Lower lobe of right lung (tissue), 2 donors: ENCODE data around the gene PDCD2L. TPM values are rescaled to one million over a fixed set of nuclear protein-coding genes. Genes with fewer than 3 reads are reported as not detected.
"Not testable (repeated sequence)": the region's sequence is repeated elsewhere in the genome, so short reads cannot be mapped to it uniquely, and the experiment has no call there.

Experiments
- ATAC-seq, 2 donors: fragments of 200-7000 bp; cut with Tn5 transposase; one replicate each; pipeline ENCODE4 v1.9.1; 2020 to 2022; ENCODE audit warnings: mild to moderate bottlenecking in 2 of 2, moderate library complexity in 2 of 2
- DNase-seq: peaks from one replicate; pipeline ENCODE4 v3.0.0-alpha.2; 2020
- H3K27ac ChIP-seq: fragments of 200-600 bp; one replicate; pipeline ENCODE4 v1.8.0; 2022
- H3K27me3 ChIP-seq: fragments of 200-600 bp; one replicate; pipeline ENCODE4 v1.8.0; 2022; ENCODE audit warnings: low read depth
- H3K36me3 ChIP-seq: fragments of 200-600 bp; one replicate; pipeline ENCODE4 v1.8.0; 2022; ENCODE audit warnings: mild to moderate bottlenecking
- H3K4me1 ChIP-seq: fragments of 200-600 bp; one replicate; pipeline ENCODE4 v1.8.0; 2022
- H3K4me3 ChIP-seq: fragments of 200-600 bp; one replicate; pipeline ENCODE4 v1.8.0; 2022; ENCODE audit warnings: mild to moderate bottlenecking
- H3K9me3 ChIP-seq: fragments of 200-600 bp; one replicate; pipeline ENCODE4 v1.8.0; 2022
- intact Hi-C: fragments of 100-400 bp; cut with DNase I; formaldehyde crosslinking; loops from one replicate; pipeline ENCODE4 v1.11.0; 2022
- total RNA-seq: library from RNA; stranded (reverse); fragmentation: NEBNext Ultra II Directional; extraction: Animal tissue kit (Norgen Biotek cat#: 25700); gene quantifications from one replicate; pipeline ENCODE4 v1.2.1, GENCODE V29; 2021
- TF ChIP-seq, protein P1 (sequence below): fragments of 200-600 bp; IDR thresholded peaks from one replicate; pipeline ENCODE4 v1.8.0; 2022; ENCODE audit warnings: antibody characterized with exemption, mild to moderate bottlenecking
- donor health status: DM: no; HTN: yes; CAD: no; lungs with severe emphysema.

Gene PDCD2L
- total RNA-seq, 1 donor from 2014 or later, result 8.7 TPM

DNA sequence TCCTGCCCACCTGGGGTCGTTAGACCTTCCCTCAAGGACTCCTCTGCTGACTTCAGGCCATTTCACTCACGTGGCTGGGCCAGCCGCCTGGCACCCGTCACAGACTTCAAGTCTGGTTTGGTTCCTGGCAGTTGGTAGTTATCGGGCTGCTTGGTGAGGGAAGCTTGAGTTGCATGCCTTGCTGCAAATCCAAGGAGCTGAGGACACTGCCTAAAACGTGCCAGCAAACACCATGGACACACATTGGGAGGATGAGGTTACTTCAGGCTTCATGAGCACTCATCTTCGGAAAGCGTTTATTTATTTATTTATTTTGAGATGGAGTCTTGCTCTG is 36.6 kb upstream of the PDCD2L start:
- no peak for ATAC-seq
- Histone ChIP-seq H3K4me1 (peaks cover 27% of the 10 kb centered on the region), H3K4me3 (no peak overlapping the region), H3K27ac (no peak overlapping the region), H3K9me3 (no peaks in the 10 kb centered on the region), H3K36me3 (peaks cover 56% of the 10 kb centered on the region), H3K27me3 (no peaks in the 10 kb centered on the region)
- intact Hi-C loops, result no loop called here
- DNase-seq, result no peak
- TF ChIP-seq, protein P1, sequence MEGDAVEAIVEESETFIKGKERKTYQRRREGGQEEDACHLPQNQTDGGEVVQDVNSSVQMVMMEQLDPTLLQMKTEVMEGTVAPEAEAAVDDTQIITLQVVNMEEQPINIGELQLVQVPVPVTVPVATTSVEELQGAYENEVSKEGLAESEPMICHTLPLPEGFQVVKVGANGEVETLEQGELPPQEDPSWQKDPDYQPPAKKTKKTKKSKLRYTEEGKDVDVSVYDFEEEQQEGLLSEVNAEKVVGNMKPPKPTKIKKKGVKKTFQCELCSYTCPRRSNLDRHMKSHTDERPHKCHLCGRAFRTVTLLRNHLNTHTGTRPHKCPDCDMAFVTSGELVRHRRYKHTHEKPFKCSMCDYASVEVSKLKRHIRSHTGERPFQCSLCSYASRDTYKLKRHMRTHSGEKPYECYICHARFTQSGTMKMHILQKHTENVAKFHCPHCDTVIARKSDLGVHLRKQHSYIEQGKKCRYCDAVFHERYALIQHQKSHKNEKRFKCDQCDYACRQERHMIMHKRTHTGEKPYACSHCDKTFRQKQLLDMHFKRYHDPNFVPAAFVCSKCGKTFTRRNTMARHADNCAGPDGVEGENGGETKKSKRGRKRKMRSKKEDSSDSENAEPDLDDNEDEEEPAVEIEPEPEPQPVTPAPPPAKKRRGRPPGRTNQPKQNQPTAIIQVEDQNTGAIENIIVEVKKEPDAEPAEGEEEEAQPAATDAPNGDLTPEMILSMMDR, result no peak

DNA sequence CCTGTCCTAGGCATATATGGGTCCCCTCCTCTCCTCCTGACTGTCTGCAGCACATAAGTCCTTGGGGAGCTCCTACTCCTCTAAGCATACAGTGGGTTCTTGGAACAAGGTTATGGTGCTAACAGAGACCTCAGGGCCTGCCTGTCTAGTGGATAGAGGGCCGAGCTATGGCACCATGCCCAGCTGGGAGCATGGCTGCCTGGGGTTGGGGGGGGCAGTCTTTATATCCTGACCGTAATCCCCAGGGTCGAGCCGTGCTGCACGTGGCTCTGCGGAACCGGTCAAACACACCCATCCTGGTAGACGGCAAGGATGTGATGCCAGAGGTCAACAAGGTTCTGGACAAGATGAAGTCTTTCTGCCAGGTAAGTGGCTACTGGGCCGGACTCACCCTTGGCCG is 35.9 kb upstream of the PDCD2L start:
- intact Hi-C loops, result no loop called here
- no peak overlapping the region for H3K4me3 ChIP-seq
- peaks cover 27% of the 10 kb centered on the region for H3K4me1 ChIP-seq
- H3K9me3 ChIP-seq, result no peaks in the 10 kb centered on the region
- H3K27ac ChIP-seq, result no peak overlapping the region
- H3K27me3 ChIP-seq, result no peaks in the 10 kb centered on the region
- TF ChIP-seq, protein P1, result no peak
- DNase-seq, result no peak
- H3K36me3 ChIP-seq, result peaks cover 64% of the 10 kb centered on the region
- ATAC-seq, result no peak

DNA sequence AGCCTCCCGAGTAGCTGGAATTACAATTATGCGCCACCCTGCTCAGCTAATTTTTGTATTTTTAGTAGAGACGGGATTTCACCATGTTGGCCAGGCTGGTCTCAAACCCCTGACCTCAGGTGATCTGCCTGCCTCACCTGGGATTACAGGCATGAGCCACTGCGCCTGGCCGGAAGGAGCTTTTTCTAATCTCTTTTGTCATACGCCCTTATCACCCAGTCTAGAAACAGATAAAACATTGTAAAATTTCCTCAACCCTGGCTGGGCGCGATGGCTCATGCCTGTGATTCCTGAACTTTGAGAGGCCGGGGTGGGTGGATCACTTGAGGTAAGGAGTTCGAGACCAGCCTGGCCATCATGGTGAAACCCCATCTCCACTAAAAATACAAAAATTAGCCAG is 35.0 kb upstream of the PDCD2L start:
- ATAC-seq, H3K27me3 ChIP-seq, DNase-seq, intact Hi-C loops, H3K4me3 ChIP-seq, H3K9me3 ChIP-seq, H3K27ac ChIP-seq: not testable (repeated sequence)
- Histone ChIP-seq H3K36me3 (peaks cover 70% of the 10 kb centered on the region), H3K4me1 (peaks cover 27% of the 10 kb centered on the region)

DNA sequence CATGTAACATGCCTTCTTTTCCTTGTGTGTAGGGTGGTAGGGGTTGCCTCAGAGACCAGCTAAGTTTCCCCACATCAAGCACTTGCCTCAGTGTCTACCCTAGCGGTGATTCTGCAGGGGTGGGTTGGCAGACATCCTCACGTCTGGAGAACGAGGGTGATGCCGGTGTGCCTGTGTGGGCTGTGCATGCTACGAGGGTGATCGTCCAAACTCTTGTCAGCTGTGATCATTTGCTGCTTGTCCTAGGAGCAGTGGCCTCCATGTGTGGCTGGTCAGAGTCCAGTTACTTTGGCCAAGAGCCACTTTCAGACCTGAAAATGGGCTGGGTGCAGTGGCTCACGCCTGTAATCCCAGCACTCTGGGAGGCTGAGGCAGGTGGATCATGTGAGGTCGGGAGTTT is 34.1 kb upstream of the PDCD2L start:
- TF ChIP-seq, protein P1, result no peak
- Histone ChIP-seq H3K4me3 (no peak overlapping the region), H3K4me1 (peaks cover 20% of the 10 kb centered on the region), H3K27ac (no peak overlapping the region), H3K36me3 (peaks cover 80% of the 10 kb centered on the region), H3K27me3 (no peaks in the 10 kb centered on the region), H3K9me3 (no peaks in the 10 kb centered on the region)
- intact Hi-C loops, result no loop called here
- no peak for DNase-seq
- no peak for ATAC-seq

DNA sequence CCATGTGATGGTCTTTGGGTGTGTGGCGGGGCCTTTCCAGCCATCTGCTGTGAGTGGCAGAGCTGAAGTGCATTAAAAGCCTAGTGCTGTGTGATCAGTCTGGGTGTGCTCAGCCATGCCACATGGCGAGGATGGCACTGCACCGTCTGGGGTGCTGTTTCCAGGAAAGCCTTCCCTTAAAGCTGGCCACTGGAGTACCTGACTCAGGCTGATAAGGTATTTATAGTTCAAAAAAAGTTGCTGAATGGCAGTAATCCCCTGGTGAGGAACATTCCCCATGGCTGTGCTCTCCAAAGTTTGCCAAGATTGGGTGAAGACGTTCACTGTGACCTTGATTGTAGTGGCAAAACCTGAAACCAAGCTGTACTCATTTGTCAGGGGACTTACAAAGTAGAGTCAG is 33.2 kb upstream of the PDCD2L start:
- intact Hi-C loops, result no loop called here
- Histone ChIP-seq H3K4me3 (no peak overlapping the region), H3K4me1 (peaks cover 17% of the 10 kb centered on the region), H3K27me3 (no peaks in the 10 kb centered on the region), H3K9me3 (no peaks in the 10 kb centered on the region), H3K36me3 (peaks cover 88% of the 10 kb centered on the region), H3K27ac (no peak overlapping the region)
- DNase-seq (no peak), ATAC-seq (no peak)
- TF ChIP-seq, protein P1, result no peak

DNA sequence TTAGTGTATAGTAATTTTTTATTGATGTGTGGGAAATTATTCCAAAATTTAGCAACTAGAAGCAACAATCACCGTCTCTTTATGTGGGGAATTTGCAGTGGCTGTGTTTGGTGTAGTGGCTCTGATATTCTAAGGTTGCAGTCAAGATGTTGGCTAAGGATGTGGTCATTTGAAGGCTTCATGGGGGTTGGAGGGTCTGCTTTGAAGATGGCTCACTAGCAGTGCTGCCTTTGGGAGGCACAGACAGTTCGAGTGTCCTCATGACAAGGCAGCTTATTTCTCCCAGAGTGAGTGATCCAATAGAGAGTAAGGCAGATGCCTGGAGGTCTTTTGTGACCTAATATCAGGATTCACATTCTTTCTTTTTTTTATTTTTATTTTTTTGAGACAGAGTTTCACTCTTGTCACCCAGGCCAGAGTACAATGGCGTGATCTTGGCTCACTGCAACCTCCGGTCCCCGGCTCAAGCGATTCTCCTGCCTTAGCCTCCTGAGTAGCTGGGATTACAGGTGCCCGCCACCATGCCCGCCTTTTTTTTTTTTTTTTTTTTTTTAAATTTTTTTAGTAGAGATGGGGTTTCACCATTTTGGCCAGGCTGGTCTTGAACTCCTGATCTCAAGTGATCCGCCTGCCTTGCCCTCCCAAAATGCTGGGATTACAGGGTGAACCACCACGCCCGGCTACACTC is 30.5 kb upstream of the PDCD2L start:
- intact Hi-C loops, result no loop called here
- Histone ChIP-seq H3K4me3 (no peak overlapping the region), H3K27me3 (no peaks in the 10 kb centered on the region), H3K27ac (no peak overlapping the region), H3K4me1 (no peaks in the 10 kb centered on the region), H3K36me3 (peaks cover 91% of the 10 kb centered on the region), H3K9me3 (no peaks in the 10 kb centered on the region)
- TF ChIP-seq, protein P1, result no peak
- DNase-seq (no peak), ATAC-seq (no peak)
